Measurements from ENCODE around the gene ATP8B1. TPM values are rescaled to one million over a fixed set of nuclear protein-coding genes. Genes with fewer than 3 reads are reported as not detected.

Gene ATP8B1
- total RNA-seq, 2 donors from 2014 or later: 18.5 to 41.5 TPM

DNA sequence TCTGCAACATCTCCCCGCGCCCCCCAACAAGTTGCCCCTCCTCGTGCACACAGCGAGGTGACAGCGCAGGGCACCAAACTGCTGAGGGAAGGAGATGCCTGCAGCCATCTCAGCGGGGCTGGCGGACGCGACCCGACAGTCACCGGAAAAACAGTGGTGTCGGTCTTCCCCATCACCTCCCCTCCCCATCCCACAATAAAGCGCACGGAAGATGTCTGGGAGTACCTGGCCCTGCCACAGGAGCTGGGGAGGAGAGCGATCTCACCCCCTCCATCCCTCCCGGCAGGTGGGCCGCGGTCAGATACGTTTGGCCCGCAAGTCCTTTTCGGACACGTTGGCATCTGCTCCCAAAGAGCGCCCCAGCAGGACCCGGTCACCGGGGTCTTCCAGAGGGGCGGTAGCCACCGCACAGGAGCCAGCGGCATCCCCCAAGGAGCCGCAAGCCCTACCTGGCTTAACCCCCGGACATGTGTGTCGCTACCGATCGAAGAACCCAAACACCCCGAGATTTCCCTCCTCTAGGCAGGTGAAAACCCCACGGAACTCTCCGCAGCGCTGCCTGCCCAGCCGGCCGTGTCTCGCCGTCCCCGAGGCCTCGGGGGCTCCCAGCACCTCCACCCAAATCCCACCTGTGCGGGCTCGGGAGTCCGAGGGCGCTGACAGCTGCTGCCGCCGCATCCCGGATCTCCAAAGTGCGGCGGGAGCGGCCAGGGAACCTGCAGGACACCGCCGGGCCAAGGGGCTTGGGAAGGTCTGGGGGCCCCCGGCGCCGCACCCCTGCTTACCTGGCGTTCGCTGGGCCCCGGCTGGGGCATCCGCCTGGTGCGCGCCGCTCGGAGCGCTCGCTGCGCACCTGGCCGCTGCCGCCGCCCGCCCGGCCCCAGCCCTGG lies 657 bp downstream of the ATP8B1 start:
- WGBS, 2 donors: 0 to 1% methylated on average over 15 to 74 of the region's 74 CpGs
- ATAC-seq: peak; percentile 9
- peaks cover 50% of the 10 kb centered on the region for H3K4me1 ChIP-seq
- DNase-seq: peak in 3 of 4 donors; percentile 27 to 40 (median 31)
- H3K36me3 ChIP-seq (replicated peaks in 1 of 2; ENCODE audit: insufficient read depth in 1 of 2, low read depth in 2 of 2): no peaks in the 10 kb centered on the region
- H3K4me3 ChIP-seq: peak overlapping the region; percentile 47 to 92
- TF ChIP-seq, protein P1, sequence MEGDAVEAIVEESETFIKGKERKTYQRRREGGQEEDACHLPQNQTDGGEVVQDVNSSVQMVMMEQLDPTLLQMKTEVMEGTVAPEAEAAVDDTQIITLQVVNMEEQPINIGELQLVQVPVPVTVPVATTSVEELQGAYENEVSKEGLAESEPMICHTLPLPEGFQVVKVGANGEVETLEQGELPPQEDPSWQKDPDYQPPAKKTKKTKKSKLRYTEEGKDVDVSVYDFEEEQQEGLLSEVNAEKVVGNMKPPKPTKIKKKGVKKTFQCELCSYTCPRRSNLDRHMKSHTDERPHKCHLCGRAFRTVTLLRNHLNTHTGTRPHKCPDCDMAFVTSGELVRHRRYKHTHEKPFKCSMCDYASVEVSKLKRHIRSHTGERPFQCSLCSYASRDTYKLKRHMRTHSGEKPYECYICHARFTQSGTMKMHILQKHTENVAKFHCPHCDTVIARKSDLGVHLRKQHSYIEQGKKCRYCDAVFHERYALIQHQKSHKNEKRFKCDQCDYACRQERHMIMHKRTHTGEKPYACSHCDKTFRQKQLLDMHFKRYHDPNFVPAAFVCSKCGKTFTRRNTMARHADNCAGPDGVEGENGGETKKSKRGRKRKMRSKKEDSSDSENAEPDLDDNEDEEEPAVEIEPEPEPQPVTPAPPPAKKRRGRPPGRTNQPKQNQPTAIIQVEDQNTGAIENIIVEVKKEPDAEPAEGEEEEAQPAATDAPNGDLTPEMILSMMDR (IDR thresholded peaks at IDR 0.05): no peak
- intact Hi-C loops (cut with DNase I): no loop called here
- H3K27ac ChIP-seq: peak overlapping the region; percentile 94 to 99 (median 97)
- no peaks in the 10 kb centered on the region for H3K27me3 ChIP-seq
- H3K9me3 ChIP-seq: no peaks in the 10 kb centered on the region

- peak overlapping the region; percentile 94 to 99 (median 97) for H3K27ac ChIP-seq
- WGBS, 2 donors: 1 to 6% methylated on average over 16 to 18 of the region's 26 CpGs
These were observed 1.3 kb downstream of the ATP8B1 start for GRCh38 chr18:57801761-57802212.

DNA sequence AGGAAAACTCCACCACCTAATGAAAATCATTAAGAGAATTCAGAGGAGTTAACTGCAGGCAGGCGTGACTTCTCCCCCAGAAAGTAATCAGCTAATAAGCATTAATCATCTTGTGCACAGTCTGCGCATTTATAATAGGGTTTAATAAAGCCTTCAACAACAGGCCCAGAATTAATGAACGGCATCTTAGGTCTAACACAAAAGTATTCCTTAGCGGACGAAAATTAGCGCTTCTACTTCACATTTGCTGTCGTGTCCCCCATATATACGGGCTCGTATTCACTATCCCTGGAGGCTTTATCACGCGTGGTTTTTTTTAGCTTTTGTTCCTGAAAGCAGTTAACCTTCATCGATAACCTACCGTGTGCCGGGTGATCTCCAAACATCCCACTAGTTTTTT lies 1.8 kb downstream of the ATP8B1 start:
- intact Hi-C loops (cut with DNase I): no loop called here
- no peak for DNase-seq
- H3K4me3 ChIP-seq: peak overlapping the region; percentile 47 to 92
- peak overlapping the region; percentile 94 to 99 (median 97) for H3K27ac ChIP-seq
- no peaks in the 10 kb centered on the region for H3K36me3 ChIP-seq (replicated peaks in 1 of 2; ENCODE audit: insufficient read depth in 1 of 2, low read depth in 2 of 2)
- no peaks in the 10 kb centered on the region for H3K27me3 ChIP-seq
- WGBS, 2 donors: 5 to 9% methylated on average over 14 of the region's 14 CpGs
- peaks cover 50% of the 10 kb centered on the region for H3K4me1 ChIP-seq
- H3K9me3 ChIP-seq: no peaks in the 10 kb centered on the region
- no peak for ATAC-seq
- TF ChIP-seq, protein P1 (IDR thresholded peaks at IDR 0.05): no peak
- TF ChIP-seq POLR2A (IDR thresholded peaks at IDR 0.05): no peak

More at GRCh38 chr18:57801761-57802212, 1.3 kb downstream of the ATP8B1 start:
- DNase-seq (peak; percentile 35 to 57 (median 42)), ATAC-seq (no peak)
- intact Hi-C loops (cut with DNase I): no loop called here
- Histone ChIP-seq H3K4me3 (peak overlapping the region; percentile 47 to 92), H3K9me3 (no peaks in the 10 kb centered on the region), H3K4me1 (peaks cover 50% of the 10 kb centered on the region), H3K27me3 (no peaks in the 10 kb centered on the region), H3K36me3 (replicated peaks in 1 of 2; ENCODE audit: insufficient read depth in 1 of 2, low read depth in 2 of 2) (no peaks in the 10 kb centered on the region)
- TF ChIP-seq POLR2A (IDR thresholded peaks at IDR 0.05): peak in 1 of 3 donors; percentile 9
- TF ChIP-seq, protein P1 (IDR thresholded peaks at IDR 0.05): no peak

DNA sequence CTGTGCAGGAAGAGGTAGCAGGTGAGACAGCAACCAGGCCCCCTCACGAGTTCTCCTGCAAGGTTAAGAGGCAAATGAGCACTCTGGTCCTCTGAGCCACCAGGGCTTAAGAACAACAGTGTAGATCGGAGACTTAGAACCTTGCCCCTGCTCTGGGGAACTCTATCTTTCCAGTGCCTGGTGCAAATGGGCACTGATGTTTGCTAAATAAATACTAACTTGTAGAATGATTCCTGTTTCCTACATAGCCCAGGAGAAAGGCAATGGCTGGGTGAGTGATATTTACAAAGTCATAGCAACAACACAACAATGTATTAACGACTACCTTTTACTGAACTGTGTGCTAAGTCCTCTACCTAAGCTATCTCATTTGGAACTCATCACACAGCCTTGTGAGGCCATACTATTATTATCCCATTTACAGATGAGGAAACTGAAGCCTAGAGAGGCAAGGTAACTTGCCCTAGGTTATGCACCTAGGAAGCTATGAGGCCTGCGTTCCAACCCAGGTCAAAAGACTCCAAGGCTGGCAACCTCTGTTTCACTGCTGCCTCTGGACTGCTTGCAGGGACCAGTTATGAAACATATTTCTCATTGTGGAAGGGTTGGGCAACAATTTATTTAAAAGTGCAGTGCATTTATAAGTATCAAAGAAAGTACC lies 4.3 kb downstream of the ATP8B1 start:
- Histone ChIP-seq H3K27me3 (no peaks in the 10 kb centered on the region), H3K36me3 (replicated peaks in 1 of 2; ENCODE audit: insufficient read depth in 1 of 2, low read depth in 2 of 2) (no peaks in the 10 kb centered on the region), H3K9me3 (no peaks in the 10 kb centered on the region), H3K27ac (peak overlapping the region in 3 of 4 donors; percentile 20 to 71 (median 27)), H3K4me1 (peaks cover 64% of the 10 kb centered on the region), H3K4me3 (no peak overlapping the region)
- no peak for ATAC-seq
- no peak for DNase-seq
- intact Hi-C loops (cut with DNase I): loop anchor here (10.0 kb wide), 1 partner anchor 54 kb away; no protein-coding TSS in a partner anchor
- TF ChIP-seq, protein P1 (IDR thresholded peaks at IDR 0.05): no peak
- TF ChIP-seq POLR2A (IDR thresholded peaks at IDR 0.05): no peak
- 34 to 50% methylated on average over 4 of the region's 4 CpGs for WGBS, 2 donors

Measured in body of pancreas (tissue), 4 donors.